HL-60 (cell line): ENCODE results near the gene CAPRIN2.

ENCODE experiments used
- DNase-seq, 2 experiments: peaks; one replicate each; pipeline ENCODE4 v3.0.0-alpha.2; 2010 to 2020; ENCODE audit warnings: low read depth in 1 of 2, low spot score in 1 of 2
- H3K27ac ChIP-seq: fragments of 250-450 bp; sonication (Bioruptor Pico); replicated peaks from 2 replicates; pipeline ENCODE4 v1.5.1; 2020; ENCODE audit warnings: mild to moderate bottlenecking, moderate library complexity
- H3K27me3 ChIP-seq: fragments of 250-450 bp; sonication (Bioruptor Pico); 2 replicates; pipeline ENCODE4 v1.5.1; 2021; ENCODE audit warnings: mild to moderate bottlenecking, moderate library complexity; ENCODE audit not compliant: insufficient read depth, poor library complexity, severe bottlenecking
- H3K4me3 ChIP-seq: replicated peaks from 2 replicates; pipeline ENCODE4 v1.5.1; 2011; ENCODE audit warnings: mild to moderate bottlenecking, control low read depth, low read length; ENCODE audit not compliant: insufficient read depth
- CTCF ChIP-seq: IDR thresholded peaks from one replicate; pipeline ENCODE4 v1.5.1; 2011; ENCODE audit warnings: low read length, control low read depth, inconsistent platforms; ENCODE audit not compliant: insufficient read depth
- GABPA ChIP-seq: IDR thresholded peaks from 2 replicates; pipeline ENCODE4 v1.6.1; 2012; ENCODE audit warnings: low read depth
- POLR2AphosphoS5 ChIP-seq: IDR thresholded peaks from 2 replicates; pipeline ENCODE4 v1.6.1; 2012; ENCODE audit warnings: low read depth
- REST ChIP-seq: IDR thresholded peaks from 2 replicates; pipeline ENCODE4 v1.6.1; 2012; ENCODE audit warnings: low read depth; ENCODE audit not compliant: insufficient replicate concordance
- SPI1 ChIP-seq: IDR thresholded peaks from 2 replicates; pipeline ENCODE4 v1.6.1; 2012; ENCODE audit warnings: low read depth, mild to moderate bottlenecking, borderline replicate concordance

CAPRIN2 gene

GRCh38 chr12:30732954-30733637 lies 21.7 kb downstream of the CAPRIN2 start:
- Histone ChIP-seq H3K27me3 (no peaks in the 10 kb centered on the region), H3K4me3 (no peak overlapping the region), H3K27ac (no peak overlapping the region)
- TF ChIP-seq GABPA (no peak), REST (no peak), CTCF (no peak), SPI1 (no peak), POLR2AphosphoS5 (no peak)
- no peak for DNase-seq

GRCh38 chr12:30730011-30730410 lies 24.7 kb downstream of the CAPRIN2 start:
- Histone ChIP-seq H3K27ac (no peak overlapping the region), H3K4me3 (no peak overlapping the region), H3K27me3 (no peaks in the 10 kb centered on the region)
- DNase-seq, result no peak
- TF ChIP-seq SPI1, result no peak
- no peak for TF ChIP-seq CTCF
- no peak for TF ChIP-seq REST
- TF ChIP-seq GABPA, result no peak
- no peak for TF ChIP-seq POLR2AphosphoS5

GRCh38 chr12:30729547-30729946 lies 25.2 kb downstream of the CAPRIN2 start:
- no peaks in the 10 kb centered on the region for H3K27me3 ChIP-seq
- no peak overlapping the region for H3K27ac ChIP-seq
- no peak for DNase-seq

More at GRCh38 chr12:30729547-30729946, 25.2 kb downstream of the CAPRIN2 start:
- no peak overlapping the region for H3K4me3 ChIP-seq
- no peak for TF ChIP-seq GABPA
- TF ChIP-seq REST, result no peak
- TF ChIP-seq POLR2AphosphoS5, result no peak
- no peak for TF ChIP-seq SPI1
- TF ChIP-seq CTCF, result no peak
